ENCODE measurements around the gene ICOSLG.
"Not testable (repeated sequence)": the region's sequence is repeated elsewhere in the genome, so short reads cannot be mapped to it uniquely, and the experiment has no call there.

ICOSLG gene

DNA sequence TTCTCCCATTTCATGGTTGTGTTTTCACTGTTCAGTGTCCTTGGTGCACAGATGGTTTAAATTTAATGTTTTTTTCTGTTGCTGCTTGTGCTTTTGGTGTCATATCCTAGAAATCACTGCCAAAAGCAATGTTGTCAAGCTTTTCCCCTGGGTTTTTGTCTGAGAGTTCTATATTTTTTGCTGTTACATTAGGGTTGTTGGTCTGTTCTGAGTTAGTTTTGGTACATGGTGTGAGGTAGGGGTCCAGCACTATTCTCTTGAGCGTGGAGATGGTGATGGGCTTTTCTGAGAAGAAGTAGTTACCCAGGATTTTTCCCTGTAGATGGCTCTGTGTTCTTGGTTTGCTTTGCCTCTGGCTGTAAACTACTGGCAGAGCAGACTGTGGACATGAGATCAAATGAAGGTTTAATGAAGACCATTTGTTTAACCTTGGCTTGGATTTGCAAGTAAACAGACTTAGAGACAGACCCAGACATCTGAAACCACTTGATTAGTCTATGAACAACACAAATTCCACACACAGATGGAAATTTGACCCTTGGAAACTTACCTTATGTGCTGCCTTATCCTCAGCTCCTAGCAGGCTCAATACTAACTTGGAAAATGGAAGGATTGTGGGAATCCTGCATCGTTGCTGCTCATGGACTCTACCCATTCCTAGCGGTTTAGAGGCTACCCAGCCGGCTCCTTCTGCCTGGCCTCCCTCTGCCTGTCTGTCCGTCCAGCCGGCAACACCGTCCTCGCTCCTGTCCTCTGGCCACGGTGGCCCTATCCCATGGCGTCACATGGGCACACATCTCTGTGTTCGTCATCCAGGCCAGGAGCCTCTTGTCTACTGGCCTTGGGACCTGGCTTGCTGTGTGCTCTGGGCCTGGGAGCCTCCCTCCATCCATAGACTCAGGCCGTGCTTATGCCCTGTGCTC lies 50.1 kb downstream of the ICOSLG start:
- H3K9me2 ChIP-seq (replicated peaks; ENCODE audit: insufficient read depth, low read length); H3K36me3 ChIP-seq (ENCODE audit: low read length); H4K20me1 ChIP-seq (ENCODE audit: low read depth, low read length); H3K27ac ChIP-seq (ENCODE audit: low read depth, low read length); H3K9ac ChIP-seq (ENCODE audit: low read length); H3K79me2 ChIP-seq (ENCODE audit: insufficient read depth, low read length); H3K27me3 ChIP-seq (ENCODE audit: low read length); H3K9me3 ChIP-seq (ENCODE audit: insufficient read depth, low read length); H3F3A ChIP-seq (ENCODE audit: insufficient read depth); H3K4me3 ChIP-seq (ENCODE audit: insufficient read depth, low read length, poor library complexity, severe bottlenecking); H2AFZ ChIP-seq (ENCODE audit: low read depth, low read length, severe bottlenecking); H3K4me2 ChIP-seq (ENCODE audit: low read depth, low read length, poor library complexity, severe bottlenecking): not testable (repeated sequence)

DNA sequence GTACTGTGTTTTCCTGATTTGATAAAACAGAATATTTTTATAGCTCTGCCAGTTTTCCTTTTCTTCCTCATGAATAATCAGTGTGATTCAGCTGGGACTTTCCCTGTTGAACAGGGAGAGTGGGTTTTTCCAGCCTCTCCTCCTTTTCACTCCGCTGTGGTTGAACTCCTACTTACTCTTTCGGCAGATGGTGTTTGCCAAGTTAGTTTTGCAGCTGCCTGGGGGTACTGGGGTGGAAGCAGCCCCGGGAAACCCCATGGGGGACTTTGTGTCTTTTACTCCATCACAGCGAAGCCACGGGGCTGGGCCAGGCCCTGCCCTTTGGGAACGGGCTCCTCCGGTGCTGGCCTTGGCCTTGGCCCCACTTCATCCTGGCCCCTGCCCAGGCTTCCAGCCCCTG lies 55.9 kb downstream of the ICOSLG start:
- H3K36me3 ChIP-seq (ENCODE audit: low read length); H3K4me2 ChIP-seq (ENCODE audit: low read depth, low read length, poor library complexity, severe bottlenecking); H3K9ac ChIP-seq (ENCODE audit: low read length); H3K27me3 ChIP-seq (ENCODE audit: low read length); H4K20me1 ChIP-seq (ENCODE audit: low read depth, low read length); H3K27ac ChIP-seq (ENCODE audit: low read depth, low read length); H3K79me2 ChIP-seq (ENCODE audit: insufficient read depth, low read length); H3K9me2 ChIP-seq (replicated peaks; ENCODE audit: insufficient read depth, low read length); H3K4me3 ChIP-seq (ENCODE audit: insufficient read depth, low read length, poor library complexity, severe bottlenecking); H2AFZ ChIP-seq (ENCODE audit: low read depth, low read length, severe bottlenecking); H3F3A ChIP-seq (ENCODE audit: insufficient read depth); H3K9me3 ChIP-seq (ENCODE audit: insufficient read depth, low read length): not testable (repeated sequence)

DNA sequence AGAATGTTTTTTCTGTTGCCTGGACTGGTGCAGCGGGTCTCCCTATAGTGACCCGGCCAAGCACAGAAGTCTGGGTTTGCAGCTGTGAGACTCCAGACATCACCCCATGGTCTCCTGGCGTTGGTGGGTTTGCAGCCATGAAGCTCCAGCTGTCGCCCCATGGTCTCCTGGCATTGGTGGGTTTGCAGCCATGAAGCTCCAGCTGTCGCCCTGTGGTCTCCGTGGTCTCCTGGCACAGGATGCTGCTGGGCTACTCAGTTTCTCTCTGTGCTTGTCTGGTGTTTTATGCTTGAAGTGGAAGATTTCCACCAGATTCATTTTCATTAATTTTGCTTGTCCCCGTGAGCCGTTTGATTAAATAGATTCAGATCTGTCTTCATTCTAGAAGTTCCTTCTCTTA lies 58.5 kb downstream of the ICOSLG start:
- H3K9ac ChIP-seq (ENCODE audit: low read length); H2AFZ ChIP-seq (ENCODE audit: low read depth, low read length, severe bottlenecking); H3K36me3 ChIP-seq (ENCODE audit: low read length); H3K4me3 ChIP-seq (ENCODE audit: insufficient read depth, low read length, poor library complexity, severe bottlenecking); H3K27ac ChIP-seq (ENCODE audit: low read depth, low read length); H3K27me3 ChIP-seq (ENCODE audit: low read length); H3K4me2 ChIP-seq (ENCODE audit: low read depth, low read length, poor library complexity, severe bottlenecking); H3K79me2 ChIP-seq (ENCODE audit: insufficient read depth, low read length); H3K9me2 ChIP-seq (replicated peaks; ENCODE audit: insufficient read depth, low read length); H3K9me3 ChIP-seq (ENCODE audit: insufficient read depth, low read length); H4K20me1 ChIP-seq (ENCODE audit: low read depth, low read length); H3F3A ChIP-seq (ENCODE audit: insufficient read depth): not testable (repeated sequence)

DNA sequence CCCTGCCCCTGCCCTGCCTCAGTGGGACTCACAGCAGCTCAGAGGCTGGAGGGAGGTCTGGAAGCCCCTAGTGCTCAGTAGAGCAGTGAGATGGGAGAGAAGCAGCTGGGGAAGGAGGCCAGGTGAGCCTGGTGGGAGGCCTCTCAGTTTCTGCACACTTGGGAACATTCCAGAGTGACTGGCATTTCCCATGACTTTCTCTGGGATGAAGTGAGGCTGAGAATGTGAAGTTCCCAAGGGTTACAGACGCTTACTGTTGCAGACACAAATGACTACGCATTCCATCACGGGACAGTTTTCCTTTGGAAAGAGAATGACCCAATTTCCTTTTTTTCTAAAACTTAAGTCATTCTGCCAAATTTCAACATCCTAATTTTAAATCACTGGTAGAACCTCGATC lies 59.2 kb downstream of the ICOSLG start:
- not testable (repeated sequence) for H3K9me2 ChIP-seq (replicated peaks; ENCODE audit: insufficient read depth, low read length); H2AFZ ChIP-seq (ENCODE audit: low read depth, low read length, severe bottlenecking); H3K36me3 ChIP-seq (ENCODE audit: low read length); H4K20me1 ChIP-seq (ENCODE audit: low read depth, low read length); H3K79me2 ChIP-seq (ENCODE audit: insufficient read depth, low read length); H3K27ac ChIP-seq (ENCODE audit: low read depth, low read length); H3K4me3 ChIP-seq (ENCODE audit: insufficient read depth, low read length, poor library complexity, severe bottlenecking); H3K9ac ChIP-seq (ENCODE audit: low read length); H3K9me3 ChIP-seq (ENCODE audit: insufficient read depth, low read length); H3F3A ChIP-seq (ENCODE audit: insufficient read depth); H3K27me3 ChIP-seq (ENCODE audit: low read length); H3K4me2 ChIP-seq (ENCODE audit: low read depth, low read length, poor library complexity, severe bottlenecking)

DNA sequence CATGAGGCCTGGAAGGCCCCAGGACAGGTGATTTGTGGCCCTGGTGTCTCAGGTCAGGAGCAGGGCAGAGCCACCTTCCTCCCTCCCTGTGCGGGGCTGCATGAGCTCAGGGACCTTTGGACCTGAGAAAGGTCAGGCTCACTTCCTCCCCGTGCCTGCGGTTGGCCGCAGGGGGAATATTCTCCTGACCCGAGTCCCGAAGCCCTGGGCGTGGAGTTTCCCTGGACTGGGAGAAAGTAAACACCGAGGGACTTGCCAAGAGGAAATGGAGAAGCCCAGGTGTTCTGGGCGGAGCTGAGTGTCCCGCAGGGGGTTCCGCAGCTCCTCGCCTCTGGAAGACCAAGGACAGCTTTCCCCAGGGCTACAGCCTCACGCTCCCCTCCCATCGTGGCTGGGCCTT lies 64.6 kb downstream of the ICOSLG start:
- not testable (repeated sequence) for H2AFZ ChIP-seq (ENCODE audit: low read depth, low read length, severe bottlenecking); H3K9me3 ChIP-seq (ENCODE audit: insufficient read depth, low read length); H3K27ac ChIP-seq (ENCODE audit: low read depth, low read length); H3K27me3 ChIP-seq (ENCODE audit: low read length); H3K36me3 ChIP-seq (ENCODE audit: low read length); H3K4me3 ChIP-seq (ENCODE audit: insufficient read depth, low read length, poor library complexity, severe bottlenecking); H3K9ac ChIP-seq (ENCODE audit: low read length); H3K4me2 ChIP-seq (ENCODE audit: low read depth, low read length, poor library complexity, severe bottlenecking); H3F3A ChIP-seq (ENCODE audit: insufficient read depth); H4K20me1 ChIP-seq (ENCODE audit: low read depth, low read length); H3K9me2 ChIP-seq (replicated peaks; ENCODE audit: insufficient read depth, low read length); H3K79me2 ChIP-seq (ENCODE audit: insufficient read depth, low read length)

DNA sequence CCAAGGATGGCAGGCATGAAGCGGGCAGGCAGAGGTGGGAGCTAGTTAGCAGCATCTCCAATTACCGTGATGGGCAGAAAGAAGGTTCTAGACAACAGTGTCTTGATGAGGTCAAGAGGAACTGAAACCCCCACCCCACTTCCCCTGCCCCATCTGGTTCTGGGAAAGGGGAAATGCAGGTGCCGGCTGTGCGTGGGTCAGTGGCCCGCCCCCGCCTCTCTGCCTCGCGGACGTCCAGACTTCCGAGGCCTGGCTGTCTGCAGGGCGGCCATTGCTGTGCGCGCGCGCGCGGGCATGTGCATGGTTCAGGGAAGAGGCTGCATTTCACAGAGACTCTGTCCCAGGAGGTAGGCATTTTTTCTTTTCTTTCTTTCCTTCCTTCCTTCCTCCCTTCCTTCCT lies 65.6 kb downstream of the ICOSLG start:
- not testable (repeated sequence) for H3K9ac ChIP-seq (ENCODE audit: low read length); H3F3A ChIP-seq (ENCODE audit: insufficient read depth); H3K4me2 ChIP-seq (ENCODE audit: low read depth, low read length, poor library complexity, severe bottlenecking); H4K20me1 ChIP-seq (ENCODE audit: low read depth, low read length); H3K36me3 ChIP-seq (ENCODE audit: low read length); H3K79me2 ChIP-seq (ENCODE audit: insufficient read depth, low read length); H2AFZ ChIP-seq (ENCODE audit: low read depth, low read length, severe bottlenecking); H3K9me3 ChIP-seq (ENCODE audit: insufficient read depth, low read length); H3K27ac ChIP-seq (ENCODE audit: low read depth, low read length); H3K9me2 ChIP-seq (replicated peaks; ENCODE audit: insufficient read depth, low read length); H3K4me3 ChIP-seq (ENCODE audit: insufficient read depth, low read length, poor library complexity, severe bottlenecking); H3K27me3 ChIP-seq (ENCODE audit: low read length)
